CD4-positive, alpha-beta T cell (primary cell): ENCODE results near the gene CACHD1. TPM values are rescaled to one million over a fixed set of nuclear protein-coding genes. Genes with fewer than 3 reads are reported as not detected.

ENCODE experiments used
- ATAC-seq: fragments of 200-7000 bp; cut with Tn5 transposase; one replicate; pipeline ENCODE4 v1.10.0; 2022; ENCODE audit warnings: mild to moderate bottlenecking; ENCODE audit not compliant: poor library complexity
- CTCF ChIA-PET: fragments of 350-600 bp; sonication (Branson Sonifier 250); formaldehyde crosslinking; loops from one replicate; lab custom pipeline; 2021; ENCODE audit warnings: antibody characterized with exemption, inconsistent platforms; lab: Charles Lee
- POLR2A ChIA-PET: fragments of 350-600 bp; sonication (Branson Sonifier 250); formaldehyde crosslinking; loops from one replicate; lab custom pipeline; 2021; ENCODE audit warnings: antibody characterized with exemption, inconsistent platforms; lab: Charles Lee
- DNase-seq, 14 experiments: peaks; one replicate each; pipeline ENCODE4 v3.0.0-alpha.2; 2013 to 2020; ENCODE audit warnings: mixed read lengths in 2 of 14
- H3K27ac ChIP-seq, 2 donors: one replicate each; pipeline versions ENCODE4 v1.5.1 to v1.7.0; 2013; ENCODE audit warnings: low read length in 2 of 2, low read depth in 1 of 2, mild to moderate bottlenecking in 1 of 2
- H3K27me3 ChIP-seq, 2 experiments: 1 replicate in 1 of 2; 2 replicates in 1 of 2; pipeline versions ENCODE4 v1.6.1 to v1.7.0; 2013; ENCODE audit warnings: low read length in 2 of 2, control low read depth in 1 of 2, mild to moderate bottlenecking in 1 of 2, moderate library complexity in 1 of 2; ENCODE audit not compliant: insufficient read depth in 2 of 2, control insufficient read depth in 1 of 2
- H3K36me3 ChIP-seq: one replicate; pipeline ENCODE4 v1.6.1; 2013; ENCODE audit warnings: low read length, control low read depth; ENCODE audit not compliant: insufficient read depth
- H3K4me1 ChIP-seq: one replicate; pipeline ENCODE4 v1.6.1; 2013; ENCODE audit warnings: low read length, control low read depth; ENCODE audit not compliant: insufficient read depth
- H3K4me3 ChIP-seq: one replicate; pipeline ENCODE4 v1.5.1; 2013; ENCODE audit warnings: mild to moderate bottlenecking, low read length, moderate library complexity
- H3K9me3 ChIP-seq, 2 experiments: 1 replicate in 1 of 2; 2 replicates in 1 of 2; pipeline versions ENCODE4 v1.6.1 to v1.7.0; 2013; ENCODE audit warnings: low read length in 2 of 2, mild to moderate bottlenecking in 2 of 2, control low read depth in 1 of 2, moderate library complexity in 1 of 2; ENCODE audit not compliant: control insufficient read depth in 1 of 2, insufficient read depth in 1 of 2
- H3K27ac Mint-ChIP-seq: one replicate; pipeline ENCODE4 v1.8.0; 2020; ENCODE audit warnings: mixed read lengths
- H3K27me3 Mint-ChIP-seq: one replicate; pipeline ENCODE4 v1.8.0; 2021; ENCODE audit warnings: mixed read lengths
- H3K36me3 Mint-ChIP-seq: one replicate; pipeline ENCODE4 v1.8.0; 2021; ENCODE audit warnings: low read depth, mixed read lengths
- H3K4me1 Mint-ChIP-seq: one replicate; pipeline ENCODE4 v1.8.0; 2021; ENCODE audit warnings: low read depth, mixed read lengths
- H3K4me3 Mint-ChIP-seq: one replicate; pipeline ENCODE4 v1.8.0; 2020; ENCODE audit warnings: mild to moderate bottlenecking, mixed read lengths
- H3K9me3 Mint-ChIP-seq: one replicate; pipeline ENCODE4 v1.8.0; 2020; ENCODE audit warnings: mixed read lengths
- CTCF ChIP-seq: fragments of 200-600 bp; IDR thresholded peaks from one replicate; pipeline ENCODE4 v1.8.0; 2022; ENCODE audit warnings: antibody characterized with exemption, mild to moderate bottlenecking
- intact Hi-C, 2 experiments: fragments of 100-400 bp; cut with DNase I in 1 of 2; cut with micrococcal nuclease in 1 of 2; formaldehyde crosslinking; loops; one replicate each; pipeline versions ENCODE4 v1.15.1 to v1.9.0; 2023 to 2025; cut with DNase I, micrococcal nuclease
- total RNA-seq, 174 experiments: library from RNA in 2 of 174; stranded (reverse) in 2 of 174; gene quantifications; one replicate each; pipeline ENCODE4 v1.2.3 and lab custom pipeline; 2021 to 2026

CACHD1 gene
- total RNA-seq, 2 experiments from 2014 or later: 6.2 to 7.1 TPM

GRCh38 chr1:64479874-64480273 lies 9.9 kb downstream of the CACHD1 start:
- DNase-seq: no peak
- H3K9me3 Mint-ChIP-seq: no peaks in the 10 kb centered on the region
- H3K36me3 Mint-ChIP-seq: no peaks in the 10 kb centered on the region
- no peak for TF ChIP-seq CTCF
- no peak overlapping the region for H3K27ac ChIP-seq
- no peaks in the 10 kb centered on the region for H3K36me3 ChIP-seq
- H3K27me3 Mint-ChIP-seq: no peaks in the 10 kb centered on the region
- CTCF ChIA-PET: no interaction called here
- peaks cover 24% of the 10 kb centered on the region for H3K4me1 Mint-ChIP-seq
- ATAC-seq: no peak
- no peaks in the 10 kb centered on the region for H3K27me3 ChIP-seq
- intact Hi-C loops: loop anchor here in 1 of 2 experiments (5.0 to 10.0 kb wide), 2 partner anchors 42 to 105 kb away; no protein-coding TSS in a partner anchor
- H3K4me1 ChIP-seq: no peaks in the 10 kb centered on the region
- POLR2A ChIA-PET: no interaction called here
- no peak overlapping the region for H3K27ac Mint-ChIP-seq
- H3K9me3 ChIP-seq: no peaks in the 10 kb centered on the region
- no peak overlapping the region for H3K4me3 ChIP-seq
- no peak overlapping the region for H3K4me3 Mint-ChIP-seq

- no peaks in the 10 kb centered on the region for H3K36me3 Mint-ChIP-seq
- peaks cover 20% of the 10 kb centered on the region for H3K4me1 Mint-ChIP-seq
- no peak for DNase-seq
- Histone ChIP-seq H3K4me3 (no peak overlapping the region), H3K4me1 (no peaks in the 10 kb centered on the region), H3K27ac (no peak overlapping the region), H3K36me3 (no peaks in the 10 kb centered on the region), H3K9me3 (no peaks in the 10 kb centered on the region), H3K27me3 (no peaks in the 10 kb centered on the region)
- POLR2A ChIA-PET: no interaction called here
- no peak overlapping the region for H3K27ac Mint-ChIP-seq
- no peak for TF ChIP-seq CTCF
- no peaks in the 10 kb centered on the region for H3K27me3 Mint-ChIP-seq
- no peak overlapping the region for H3K4me3 Mint-ChIP-seq
- intact Hi-C loops: no loop called here
- CTCF ChIA-PET: no interaction called here
- no peaks in the 10 kb centered on the region for H3K9me3 Mint-ChIP-seq
- no peak for ATAC-seq
Measured at GRCh38 chr1:64480999-64481772, 11.3 kb downstream of the CACHD1 start.

GRCh38 chr1:64482128-64482527 lies 12.2 kb downstream of the CACHD1 start:
- peaks cover 5% of the 10 kb centered on the region for H3K27me3 Mint-ChIP-seq
- ChIA-PET POLR2A (no interaction called here), CTCF (no interaction called here)
- H3K27me3 ChIP-seq: peaks cover 0 to 3% of the 10 kb centered on the region in 2 experiments
- no peak for DNase-seq
- intact Hi-C loops: no loop called here
- H3K36me3 Mint-ChIP-seq: no peaks in the 10 kb centered on the region
- no peaks in the 10 kb centered on the region for H3K36me3 ChIP-seq
- H3K4me3 Mint-ChIP-seq: no peak overlapping the region
- H3K4me1 Mint-ChIP-seq: peaks cover 17% of the 10 kb centered on the region
- no peak overlapping the region for H3K27ac Mint-ChIP-seq
- no peaks in the 10 kb centered on the region for H3K4me1 ChIP-seq
- no peak overlapping the region for H3K4me3 ChIP-seq
- no peak overlapping the region for H3K27ac ChIP-seq
- no peaks in the 10 kb centered on the region for H3K9me3 Mint-ChIP-seq
- no peak for TF ChIP-seq CTCF
- H3K9me3 ChIP-seq: no peaks in the 10 kb centered on the region
- ATAC-seq: no peak
